GM21528 (cell line): ENCODE results near the gene TIAM2.

Source experiments
- ATAC-seq: cut with Tn5 transposase; IDR thresholded peaks from one replicate; pipeline ENCODE4 v1.9.1; 2021; ENCODE audit warnings: mild to moderate bottlenecking, moderate library complexity; ENCODE audit not compliant: unreplicated experiment, low FRiP score

The TIAM2 gene

DNA sequence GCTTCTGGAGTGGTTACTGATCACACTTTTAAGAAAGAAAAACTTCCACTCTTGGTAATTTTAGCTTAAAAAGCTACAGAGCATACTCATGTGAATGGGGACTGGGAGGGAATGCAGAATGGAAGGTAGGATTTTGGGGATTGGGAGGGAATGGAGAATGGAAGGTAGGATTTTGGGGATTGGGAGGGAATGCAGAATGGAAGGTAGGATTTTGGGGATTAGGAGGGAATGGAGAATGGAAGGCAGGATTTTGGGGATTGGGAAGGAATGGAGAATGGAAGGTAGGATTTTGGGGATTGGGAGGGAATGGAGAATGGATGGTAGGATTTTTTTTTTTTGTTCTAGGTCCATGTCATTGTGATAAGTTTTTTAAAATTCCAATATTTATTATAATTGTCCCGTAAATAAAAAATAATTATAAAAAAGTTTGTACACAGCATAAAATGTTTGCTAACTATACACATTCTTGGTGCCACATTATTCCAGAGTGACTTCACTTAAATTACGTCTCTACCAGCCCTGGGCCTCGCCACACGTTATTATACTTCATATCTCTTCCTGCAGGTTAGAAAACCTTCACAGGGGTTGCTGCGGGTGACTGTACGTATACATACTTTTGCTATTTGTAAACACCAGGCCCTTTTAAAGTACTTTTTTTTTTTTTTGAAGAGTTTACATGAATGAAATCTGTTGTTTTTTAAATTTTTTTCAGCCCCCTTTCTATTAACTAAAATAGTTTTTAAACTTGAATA lies 127.3 kb downstream of the TIAM2 start:
- no peak for ATAC-seq

DNA sequence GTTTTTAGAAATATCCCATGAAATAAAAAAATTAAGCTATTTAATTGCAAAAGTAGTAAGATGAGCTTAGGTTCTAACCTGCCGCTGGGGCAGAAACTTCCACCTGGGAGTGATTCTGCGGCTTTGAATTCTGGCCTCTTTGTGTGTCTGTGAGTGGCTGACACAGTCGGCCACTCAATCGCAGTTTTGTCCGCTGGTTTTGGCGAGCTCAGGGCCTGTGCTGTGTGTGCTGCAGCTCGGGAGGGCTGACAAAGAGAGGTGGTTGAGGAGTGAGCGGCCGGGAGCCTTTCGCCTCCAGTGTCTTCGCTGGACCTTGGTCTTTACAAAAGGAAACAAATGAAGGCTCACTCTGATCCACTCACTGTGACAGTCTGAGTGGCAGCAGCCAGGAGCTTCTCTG lies 128.4 kb downstream of the TIAM2 start:
- no peak for ATAC-seq

DNA sequence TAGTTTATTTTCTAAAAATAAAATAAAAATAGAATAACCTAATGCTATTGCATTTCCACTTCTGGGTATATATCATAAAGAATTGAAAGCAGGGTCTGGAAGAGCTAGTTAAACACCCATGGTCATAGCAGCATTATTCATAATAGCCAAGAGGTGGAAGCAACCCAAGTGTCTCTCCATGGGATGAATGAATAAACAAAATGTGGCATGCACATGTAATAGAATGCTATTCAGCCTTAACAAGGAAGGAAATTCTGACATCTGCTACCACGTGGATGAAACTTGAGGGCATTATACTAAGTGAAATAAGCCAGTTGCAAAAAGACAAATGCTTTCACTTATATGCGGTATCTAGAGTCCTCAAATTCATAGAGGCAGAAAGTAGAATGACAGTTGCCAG lies 130.8 kb downstream of the TIAM2 start:
- ATAC-seq: no peak

DNA sequence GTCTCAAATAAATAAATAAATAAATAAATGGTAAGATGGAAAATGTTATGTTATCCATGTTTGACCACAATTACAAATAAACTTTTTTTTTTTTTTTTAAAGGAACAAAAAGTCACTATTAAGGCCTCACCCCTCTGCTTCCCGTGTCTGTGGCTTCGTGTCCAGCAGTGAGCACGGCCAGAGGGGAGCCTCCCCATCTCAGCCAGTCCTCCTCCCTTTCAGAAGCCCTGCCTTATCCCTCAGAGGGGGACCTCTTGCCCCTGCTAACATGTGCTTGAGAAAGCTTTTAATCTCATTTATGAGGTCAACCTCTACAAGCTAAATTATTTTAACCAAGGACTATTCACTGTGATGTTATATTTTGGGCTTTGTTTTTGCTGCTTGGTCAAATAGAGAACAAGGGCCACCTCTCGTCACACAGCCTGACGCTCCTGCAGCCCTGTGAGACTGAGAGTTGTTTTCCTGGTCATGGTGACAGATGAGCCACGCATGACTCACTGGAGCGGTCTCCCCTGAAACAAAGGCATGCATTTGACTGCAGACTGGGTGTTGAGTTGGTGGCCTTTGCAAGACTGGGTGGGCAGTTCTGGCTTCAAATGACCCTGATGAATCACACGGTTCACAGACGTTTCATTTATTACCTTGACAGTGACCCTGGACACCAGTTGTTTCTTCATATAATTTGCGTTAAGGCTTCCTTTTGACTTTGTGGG lies 131.8 kb downstream of the TIAM2 start:
- ATAC-seq: no peak

DNA sequence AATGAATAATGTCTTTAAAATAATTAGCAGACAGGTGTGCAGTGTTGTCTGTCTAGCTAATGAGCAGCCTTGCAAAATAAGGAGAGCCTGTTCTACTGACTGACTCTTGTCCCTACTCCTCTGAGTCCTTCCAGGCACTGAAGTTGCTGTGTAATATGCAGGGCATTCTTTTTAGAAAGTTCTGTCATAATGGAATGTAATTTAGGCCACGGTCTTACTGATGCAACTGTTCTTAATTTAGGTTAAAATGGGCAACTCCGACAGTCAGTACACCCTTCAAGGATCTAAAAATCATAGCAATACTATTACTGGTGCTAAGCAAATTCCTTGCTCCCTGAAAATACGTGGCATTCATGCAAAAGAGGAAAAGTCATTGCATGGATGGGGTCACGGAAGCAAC lies 133.9 kb downstream of the TIAM2 start:
- no peak for ATAC-seq

DNA sequence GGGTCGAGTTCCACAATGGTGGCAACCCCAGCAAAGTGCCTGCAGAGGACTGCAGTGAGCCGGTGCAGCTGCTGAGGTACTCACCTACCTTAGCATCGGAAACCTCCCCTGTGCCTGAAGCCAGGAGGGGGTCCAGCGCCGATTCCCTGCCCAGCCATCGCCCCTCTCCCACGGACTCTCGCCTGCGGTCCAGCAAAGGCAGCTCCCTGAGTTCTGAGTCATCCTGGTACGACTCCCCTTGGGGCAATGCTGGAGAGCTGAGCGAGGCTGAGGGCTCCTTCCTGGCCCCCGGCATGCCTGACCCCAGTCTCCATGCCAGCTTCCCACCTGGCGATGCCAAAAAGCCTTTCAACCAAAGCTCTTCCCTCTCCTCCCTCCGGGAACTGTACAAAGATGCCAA lies 134.6 kb downstream of the TIAM2 start:
- no peak for ATAC-seq

DNA sequence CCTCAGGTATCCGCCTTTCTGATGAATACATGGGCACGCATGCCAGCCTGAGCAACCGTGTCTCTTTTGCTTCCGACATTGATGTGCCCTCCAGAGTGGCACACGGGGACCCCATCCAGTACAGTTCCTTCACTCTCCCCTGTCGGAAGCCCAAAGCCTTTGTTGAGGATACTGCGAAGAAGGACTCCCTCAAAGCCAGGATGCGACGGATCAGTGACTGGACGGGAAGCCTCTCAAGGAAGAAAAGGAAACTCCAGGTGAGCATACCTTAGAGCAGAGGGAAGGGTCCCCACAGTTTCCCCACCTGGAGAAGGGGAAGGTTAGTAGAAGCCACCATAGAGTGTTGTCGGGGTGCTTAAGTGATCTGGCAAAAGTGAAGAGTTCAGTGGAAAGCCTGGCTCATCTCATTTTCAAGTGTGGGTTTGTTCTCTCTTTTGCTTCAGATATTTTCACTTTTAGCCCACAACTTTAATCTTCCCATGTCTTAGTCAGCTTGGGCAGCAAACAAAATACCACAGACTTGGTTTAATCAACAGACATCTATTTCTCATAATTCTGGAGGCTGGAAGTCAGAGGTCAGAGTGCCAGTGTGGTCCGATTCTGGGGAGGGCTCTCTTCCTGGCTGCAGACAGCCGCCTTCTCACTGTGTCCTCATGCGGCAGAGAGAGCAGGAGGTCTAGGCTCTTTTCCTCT lies 135.2 kb downstream of the TIAM2 start:
- ATAC-seq: no peak

DNA sequence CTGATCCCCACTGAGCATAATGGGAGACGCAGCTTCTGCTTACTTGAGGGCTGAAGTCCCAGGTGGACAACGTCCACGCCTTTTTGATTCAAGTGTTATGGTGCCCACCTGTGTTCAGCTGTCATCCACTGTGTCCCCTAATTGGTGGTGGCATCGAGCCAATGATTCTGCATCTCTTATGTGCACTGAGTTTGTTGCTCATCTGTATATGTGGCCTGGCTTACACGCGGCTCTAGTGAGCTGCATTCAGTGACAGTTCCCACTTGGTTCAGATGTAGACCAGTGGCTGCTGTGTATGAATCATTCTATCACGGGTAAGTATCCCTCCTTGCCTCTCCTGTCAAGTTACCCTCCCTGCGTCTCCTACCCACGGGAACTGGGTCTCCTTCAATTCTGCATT lies 137.5 kb downstream of the TIAM2 start:
- no peak for ATAC-seq

DNA sequence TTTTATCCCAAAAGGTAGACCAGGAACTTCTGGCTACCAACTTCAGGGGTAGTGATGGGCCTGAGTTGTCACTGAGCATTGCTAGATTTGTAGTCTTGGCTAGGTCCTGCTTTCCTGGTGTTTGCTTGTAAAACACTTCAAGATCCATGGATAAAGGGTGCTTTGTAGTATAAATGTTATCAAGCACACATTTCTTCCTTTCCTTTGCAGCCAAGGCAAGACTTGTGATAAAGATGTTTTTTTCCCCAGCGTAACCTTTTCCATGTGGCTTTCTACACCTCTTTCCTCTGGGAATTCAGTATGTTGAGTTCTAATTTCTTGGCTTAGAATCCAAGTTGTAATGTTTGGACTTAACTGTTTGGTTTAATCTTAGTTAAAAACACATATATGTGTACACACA lies 145.9 kb downstream of the TIAM2 start:
- ATAC-seq: no peak

DNA sequence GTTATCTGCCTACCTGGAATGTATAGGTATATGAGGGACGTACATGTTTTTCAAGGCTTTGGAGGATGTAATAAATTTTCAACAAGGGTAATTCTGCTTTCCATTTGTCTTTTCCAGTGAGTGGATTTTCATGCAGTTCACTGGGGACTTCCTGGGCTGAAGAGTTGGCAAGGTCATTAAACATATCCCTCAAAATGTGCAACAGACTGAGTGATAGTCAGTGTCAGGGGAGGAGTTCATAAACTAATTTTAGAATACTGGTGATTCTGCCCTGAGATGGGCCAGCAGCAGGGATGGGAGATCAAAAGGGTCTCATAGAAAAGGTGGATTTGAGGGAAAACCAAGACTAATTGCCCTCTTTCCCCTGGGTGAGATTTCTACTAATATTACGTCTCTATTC lies 146.4 kb downstream of the TIAM2 start:
- ATAC-seq: no peak

DNA sequence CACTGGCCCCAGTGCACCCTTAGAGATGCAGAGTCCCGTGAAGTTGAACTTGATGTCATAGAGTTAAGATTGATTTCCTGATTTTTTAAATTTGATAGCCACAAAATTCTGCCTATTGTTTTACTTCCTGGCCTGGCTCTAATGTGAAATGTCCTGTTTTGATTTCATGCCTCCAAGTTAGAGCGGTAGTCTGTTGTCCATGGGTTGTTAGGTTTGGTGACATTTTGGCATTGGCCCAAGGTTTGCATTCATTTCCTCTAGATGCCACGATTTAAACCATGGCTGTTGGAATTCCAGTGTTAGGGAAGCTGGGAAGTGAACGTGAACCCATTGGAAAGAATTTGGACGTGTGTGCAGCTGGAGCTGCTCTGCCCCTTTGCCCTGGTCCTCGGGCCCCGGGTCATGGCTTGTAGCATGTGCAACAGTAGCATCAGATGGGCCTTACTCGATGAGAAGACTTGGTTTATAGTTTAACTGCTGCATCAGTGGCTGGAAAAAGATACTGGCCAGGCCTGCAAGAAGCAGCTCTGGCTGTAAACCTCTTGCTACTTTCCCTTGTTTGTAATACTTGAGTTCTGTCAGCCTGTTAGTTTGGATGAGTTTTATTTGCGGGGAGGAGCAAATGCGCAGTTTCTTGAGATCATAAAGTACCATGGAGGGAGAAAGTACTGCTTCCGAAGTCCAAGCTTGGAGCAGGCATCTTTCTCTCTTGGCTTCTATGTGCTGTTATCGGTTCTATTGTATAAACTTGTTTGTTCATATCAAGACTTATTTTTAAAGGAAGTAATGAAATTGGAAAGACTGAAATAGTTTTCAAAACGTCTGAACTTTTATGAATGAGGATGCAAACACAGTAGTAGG lies 147.3 kb downstream of the TIAM2 start:
- no peak for ATAC-seq

DNA sequence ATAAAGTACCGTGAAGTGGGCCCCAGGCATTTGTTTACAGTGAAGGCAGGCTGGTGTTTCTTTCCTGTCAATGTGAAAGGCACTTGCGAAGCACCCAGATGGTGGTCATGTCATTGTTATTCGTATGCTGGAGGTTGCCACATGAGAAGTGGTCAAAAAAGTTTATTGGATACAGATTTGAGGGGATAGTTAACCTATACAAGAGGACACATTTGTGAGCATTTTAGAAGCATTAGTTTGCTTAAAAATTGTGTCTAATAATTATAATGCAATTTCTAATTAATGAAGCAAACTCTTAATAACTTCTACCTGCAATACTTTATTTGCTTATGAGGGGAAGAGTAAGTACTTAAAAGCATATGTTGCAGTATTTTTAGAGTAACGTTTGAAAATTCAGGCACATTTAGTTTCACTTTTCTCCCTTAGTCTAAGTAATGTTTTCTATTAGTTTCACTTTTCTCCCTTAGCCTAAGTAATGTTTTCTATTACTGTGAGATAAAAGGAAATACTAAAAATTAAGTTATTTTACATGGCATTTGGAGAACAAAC lies 148.0 kb downstream of the TIAM2 start:
- no peak for ATAC-seq

DNA sequence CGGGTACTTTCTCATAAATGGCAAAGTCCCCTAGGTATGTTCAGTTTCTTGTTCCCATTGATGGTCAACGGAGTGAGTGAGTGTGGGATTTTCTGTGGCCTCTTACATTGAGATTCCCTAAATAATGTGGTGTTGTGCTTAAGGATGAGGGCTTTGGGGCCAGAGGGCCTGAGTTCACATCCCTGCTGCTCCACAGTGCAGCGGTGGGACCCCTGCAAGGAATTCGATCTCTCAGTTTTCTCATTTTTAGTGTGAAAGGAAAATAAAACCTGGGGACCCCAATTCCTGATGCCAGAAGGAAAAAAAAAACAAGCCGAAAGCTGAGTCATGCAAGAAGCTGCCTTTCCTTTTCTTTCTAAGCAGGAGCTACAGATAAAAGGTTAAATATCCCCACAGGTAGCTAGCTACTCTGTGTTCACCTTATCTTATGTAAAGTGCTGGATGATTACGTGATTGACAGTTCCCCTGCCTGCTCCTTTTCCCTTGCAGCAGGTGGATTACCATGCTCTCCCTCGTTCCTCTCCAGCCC lies 148.5 kb downstream of the TIAM2 start:
- no peak for ATAC-seq

DNA sequence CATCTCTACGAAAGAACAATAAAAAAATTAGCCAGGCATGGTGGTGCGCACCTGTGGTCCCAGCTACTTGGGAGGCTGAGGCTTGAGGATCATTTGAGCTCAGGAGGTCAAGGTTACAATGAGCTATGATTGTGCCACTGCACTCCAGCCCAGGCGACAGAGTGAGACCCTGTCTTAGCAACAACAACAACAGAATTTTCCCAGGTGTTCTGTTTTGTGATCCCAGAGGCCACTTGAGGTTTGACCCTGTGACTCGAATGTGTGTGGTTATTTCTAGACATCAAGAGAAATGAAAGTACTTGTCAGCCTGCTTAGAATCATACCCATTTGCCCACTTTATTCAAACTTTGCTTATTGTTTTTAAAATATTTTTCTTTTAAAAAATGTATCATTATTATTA lies 151.1 kb downstream of the TIAM2 start:
- no peak for ATAC-seq

DNA sequence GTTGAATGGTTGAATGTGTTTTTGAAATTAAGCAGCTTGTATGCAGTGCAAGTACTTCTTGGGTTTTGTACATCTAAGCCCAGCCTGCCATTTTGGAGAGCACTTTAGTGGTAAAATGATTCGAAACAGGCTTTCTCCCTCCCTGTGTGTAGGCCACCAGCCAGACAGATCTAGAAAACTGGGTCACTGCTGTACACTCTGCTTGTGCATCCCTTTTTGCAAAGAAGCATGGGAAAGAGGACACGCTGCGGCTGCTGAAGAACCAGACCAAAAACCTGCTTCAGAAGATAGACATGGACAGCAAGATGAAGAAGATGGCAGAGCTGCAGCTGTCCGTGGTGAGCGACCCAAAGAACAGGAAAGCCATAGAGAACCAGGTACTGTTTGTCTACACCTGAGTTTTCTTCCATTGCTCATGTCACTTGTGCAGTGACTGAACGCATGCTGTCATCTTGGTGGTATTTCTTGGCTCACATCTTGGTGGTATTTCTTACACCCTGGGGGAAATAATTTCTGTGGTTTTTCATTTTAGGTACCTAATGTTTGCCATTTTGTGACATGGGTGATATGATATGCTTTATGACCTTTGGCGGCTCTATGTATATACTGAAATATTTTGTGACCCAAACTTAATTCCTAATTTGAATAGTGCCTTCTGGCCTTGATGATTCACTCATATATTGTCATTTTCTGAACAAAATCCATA lies 153.0 kb downstream of the TIAM2 start:
- no peak for ATAC-seq

DNA sequence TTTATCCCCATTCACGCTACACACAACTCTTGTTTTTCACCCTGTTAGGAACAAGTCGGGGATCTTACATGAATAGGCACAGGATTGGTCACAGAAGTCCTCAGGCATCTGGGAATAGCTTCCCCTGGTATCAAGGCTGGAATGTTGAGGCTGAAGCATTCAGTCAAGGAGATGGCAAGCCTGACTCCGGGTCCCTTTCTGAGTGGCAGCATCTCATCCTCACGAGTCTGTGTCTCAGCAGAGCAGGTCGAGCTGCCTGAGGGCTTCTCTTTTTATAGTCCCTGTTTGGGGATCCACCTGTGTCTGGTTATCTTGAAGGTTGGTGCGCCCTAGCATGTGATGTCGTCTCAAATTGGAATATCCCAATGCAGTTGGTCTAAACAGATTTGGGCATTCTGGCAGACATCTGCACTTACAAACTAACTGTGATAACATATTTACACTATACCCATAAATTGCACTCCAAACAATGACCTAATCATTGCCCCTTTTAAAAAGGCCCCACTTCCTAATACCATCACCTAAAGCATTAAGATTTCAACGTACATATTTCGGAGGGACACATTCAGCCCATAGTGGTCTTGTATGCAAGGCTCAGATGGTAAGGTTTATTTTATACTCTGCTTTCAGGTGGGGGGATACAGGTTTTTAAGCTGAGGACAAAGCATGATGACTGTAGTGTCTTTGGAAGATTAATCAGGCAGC lies 156.0 kb downstream of the TIAM2 start:
- no peak for ATAC-seq

DNA sequence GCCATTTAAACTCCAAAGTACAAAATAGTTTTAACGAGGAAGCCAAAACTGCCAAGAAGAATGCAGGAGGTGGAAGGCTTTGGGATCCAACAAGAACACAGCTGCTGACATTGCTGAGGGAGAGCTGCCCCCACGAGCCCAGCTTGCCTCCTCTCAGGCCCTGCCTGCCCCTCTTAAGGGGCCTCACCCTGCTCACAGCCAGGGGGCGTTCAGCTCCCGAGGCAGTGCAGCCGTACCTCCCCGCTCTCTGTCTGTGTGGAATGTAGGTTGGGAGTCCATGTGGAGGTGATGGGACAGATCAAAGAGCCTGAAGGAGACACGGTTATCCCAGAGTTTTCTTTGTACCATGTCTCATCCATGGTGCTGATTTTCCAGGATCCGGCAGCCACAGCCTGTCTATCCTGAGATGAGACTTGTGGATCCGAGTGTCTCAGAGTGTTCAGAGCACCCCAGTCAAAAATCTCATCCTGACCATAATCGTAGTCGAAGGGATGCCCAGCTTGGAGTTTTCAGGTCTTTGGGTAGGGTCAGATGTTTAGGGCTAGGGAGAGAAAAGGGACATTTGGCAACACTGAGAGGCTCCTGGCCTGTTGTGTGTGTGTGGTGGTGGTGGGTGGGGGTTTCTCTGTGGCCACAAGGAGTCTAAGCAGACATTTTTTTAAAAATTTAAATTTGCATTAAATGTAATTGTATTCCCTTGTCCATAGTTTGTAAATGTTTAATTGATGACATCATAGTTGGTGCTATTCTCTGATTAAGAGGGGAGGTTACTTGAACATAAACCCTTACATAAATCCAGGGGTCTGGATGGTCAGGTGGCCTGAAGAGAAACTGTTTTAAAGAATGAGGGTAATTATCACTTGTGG lies 157.3 kb downstream of the TIAM2 start:
- ATAC-seq: no peak
